DND-41 (cell line): ENCODE measurements around the gene CNNM1.

ENCODE experiments used
- ATAC-seq: fragments of 200-7000 bp; cut with Tn5 transposase; 3 replicates; pipeline ENCODE4 v1.9.1; 2021; ENCODE audit warnings: low read depth; ENCODE audit not compliant: insufficient read depth
- DNase-seq: peaks from one replicate; pipeline ENCODE4 v3.0.0-alpha.2; 2020
- H2AFZ ChIP-seq: 2 replicates; pipeline ENCODE4 v1.6.0; 2012; ENCODE audit warnings: low read depth, low read length
- H3K27ac ChIP-seq: 2 replicates; pipeline ENCODE4 v1.5.1; 2012; ENCODE audit warnings: low read length, inconsistent platforms
- H3K27me3 ChIP-seq: fragments of 200-600 bp; sonication (generic); 2 replicates; pipeline ENCODE4 v1.6.0; 2012; ENCODE audit warnings: low read length, mild to moderate bottlenecking, inconsistent platforms; ENCODE audit not compliant: insufficient read depth, poor library complexity
- H3K36me3 ChIP-seq: 2 replicates; pipeline ENCODE4 v1.5.1; 2012; ENCODE audit warnings: low read length, inconsistent platforms; ENCODE audit not compliant: insufficient read depth
- H3K4me1 ChIP-seq: 2 replicates; pipeline ENCODE4 v1.5.1; 2012; ENCODE audit warnings: mild to moderate bottlenecking, low read length; ENCODE audit not compliant: insufficient read depth
- H3K4me2 ChIP-seq: 2 replicates; pipeline ENCODE4 v1.6.0; 2012; ENCODE audit warnings: mild to moderate bottlenecking, moderate library complexity, low read length, inconsistent platforms; ENCODE audit not compliant: insufficient read depth
- H3K4me3 ChIP-seq, 2 experiments: fragments of 200-600 bp in 1 of 2; shearing (Covaris generic) in 1 of 2; 2 replicates each; pipeline ENCODE4 v1.5.1; 2012 to 2016; ENCODE audit warnings: inconsistent platforms in 2 of 2, low read length in 2 of 2, mild to moderate bottlenecking in 2 of 2, low read depth in 1 of 2, moderate library complexity in 1 of 2
- H3K79me2 ChIP-seq: 2 replicates; pipeline ENCODE4 v1.6.0; 2012; ENCODE audit warnings: low read length, inconsistent platforms; ENCODE audit not compliant: insufficient read depth
- H3K9ac ChIP-seq: 2 replicates; pipeline ENCODE4 v1.6.0; 2012; ENCODE audit warnings: low read depth, mild to moderate bottlenecking, inconsistent platforms, low read length, moderate library complexity
- H3K9me3 ChIP-seq: 2 replicates; pipeline ENCODE4 v1.5.1; 2012; ENCODE audit warnings: low read length, moderate library complexity, mild to moderate bottlenecking, inconsistent platforms; ENCODE audit not compliant: insufficient read depth, severe bottlenecking
- H4K20me1 ChIP-seq: 2 replicates; pipeline ENCODE4 v1.6.0; 2012; ENCODE audit warnings: low read length; ENCODE audit not compliant: insufficient read depth
- EZH2 ChIP-seq: IDR thresholded peaks from 3 replicates; pipeline ENCODE4 v1.6.1; 2012; ENCODE audit warnings: borderline replicate concordance, low read depth, mild to moderate bottlenecking, moderate library complexity, low read length, inconsistent platforms; ENCODE audit not compliant: severe bottlenecking
- TF ChIP-seq, protein P1 (sequence below): IDR thresholded peaks from 2 replicates; pipeline ENCODE4 v1.5.1; 2012; ENCODE audit warnings: borderline replicate concordance, low read length, moderate library complexity, mild to moderate bottlenecking; ENCODE audit not compliant: poor library complexity, severe bottlenecking; ENCODE audit errors: extremely low read depth

CNNM1 gene

GRCh38 chr10:99315853-99316252 lies 13.3 kb upstream of the CNNM1 start:
- no peak for DNase-seq
- no peak for ATAC-seq

GRCh38 chr10:99316374-99316773 lies 12.8 kb upstream of the CNNM1 start:
- no peak overlapping the region for H3K27ac ChIP-seq
- ATAC-seq: no peak

More at GRCh38 chr10:99315853-99316252, 13.3 kb upstream of the CNNM1 start:
- Histone ChIP-seq H3K4me3 (no peak overlapping the region), H3K27ac (no peak overlapping the region), H3K9ac (no peak overlapping the region), H3K9me3 (no peaks in the 10 kb centered on the region), H3K4me1 (no peaks in the 10 kb centered on the region), H4K20me1 (no peaks in the 10 kb centered on the region), H3K36me3 (no peaks in the 10 kb centered on the region), H3K4me2 (no peak overlapping the region), H2AFZ (no peak overlapping the region), H3K79me2 (no peaks in the 10 kb centered on the region), H3K27me3 (no peaks in the 10 kb centered on the region)
- no peak for TF ChIP-seq EZH2
- TF ChIP-seq, protein P1, sequence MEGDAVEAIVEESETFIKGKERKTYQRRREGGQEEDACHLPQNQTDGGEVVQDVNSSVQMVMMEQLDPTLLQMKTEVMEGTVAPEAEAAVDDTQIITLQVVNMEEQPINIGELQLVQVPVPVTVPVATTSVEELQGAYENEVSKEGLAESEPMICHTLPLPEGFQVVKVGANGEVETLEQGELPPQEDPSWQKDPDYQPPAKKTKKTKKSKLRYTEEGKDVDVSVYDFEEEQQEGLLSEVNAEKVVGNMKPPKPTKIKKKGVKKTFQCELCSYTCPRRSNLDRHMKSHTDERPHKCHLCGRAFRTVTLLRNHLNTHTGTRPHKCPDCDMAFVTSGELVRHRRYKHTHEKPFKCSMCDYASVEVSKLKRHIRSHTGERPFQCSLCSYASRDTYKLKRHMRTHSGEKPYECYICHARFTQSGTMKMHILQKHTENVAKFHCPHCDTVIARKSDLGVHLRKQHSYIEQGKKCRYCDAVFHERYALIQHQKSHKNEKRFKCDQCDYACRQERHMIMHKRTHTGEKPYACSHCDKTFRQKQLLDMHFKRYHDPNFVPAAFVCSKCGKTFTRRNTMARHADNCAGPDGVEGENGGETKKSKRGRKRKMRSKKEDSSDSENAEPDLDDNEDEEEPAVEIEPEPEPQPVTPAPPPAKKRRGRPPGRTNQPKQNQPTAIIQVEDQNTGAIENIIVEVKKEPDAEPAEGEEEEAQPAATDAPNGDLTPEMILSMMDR: no peak

GRCh38 chr10:99318048-99318447 lies 11.1 kb upstream of the CNNM1 start:
- DNase-seq: no peak
- H3K79me2 ChIP-seq: no peaks in the 10 kb centered on the region
- no peaks in the 10 kb centered on the region for H3K36me3 ChIP-seq
- H3K4me3 ChIP-seq: no peak overlapping the region
- ATAC-seq: no peak
- H3K4me1 ChIP-seq: no peaks in the 10 kb centered on the region
- no peaks in the 10 kb centered on the region for H3K9me3 ChIP-seq
- no peaks in the 10 kb centered on the region for H4K20me1 ChIP-seq
- H3K4me2 ChIP-seq: no peak overlapping the region
- no peak overlapping the region for H2AFZ ChIP-seq
- H3K9ac ChIP-seq: no peak overlapping the region
- peaks cover 4% of the 10 kb centered on the region for H3K27me3 ChIP-seq
- H3K27ac ChIP-seq: no peak overlapping the region
- no peak for TF ChIP-seq EZH2
- TF ChIP-seq, protein P1: no peak

More at GRCh38 chr10:99316374-99316773, 12.8 kb upstream of the CNNM1 start:
- H3K4me2 ChIP-seq: no peak overlapping the region
- TF ChIP-seq, protein P1: no peak
- no peak for TF ChIP-seq EZH2
- H3K4me1 ChIP-seq: no peaks in the 10 kb centered on the region
- no peak overlapping the region for H3K4me3 ChIP-seq
- no peaks in the 10 kb centered on the region for H3K9me3 ChIP-seq
- no peaks in the 10 kb centered on the region for H3K36me3 ChIP-seq
- no peaks in the 10 kb centered on the region for H3K79me2 ChIP-seq
- no peak overlapping the region for H3K9ac ChIP-seq
- no peak overlapping the region for H2AFZ ChIP-seq
- no peaks in the 10 kb centered on the region for H4K20me1 ChIP-seq
- DNase-seq: no peak
- H3K27me3 ChIP-seq: no peaks in the 10 kb centered on the region

DNA sequence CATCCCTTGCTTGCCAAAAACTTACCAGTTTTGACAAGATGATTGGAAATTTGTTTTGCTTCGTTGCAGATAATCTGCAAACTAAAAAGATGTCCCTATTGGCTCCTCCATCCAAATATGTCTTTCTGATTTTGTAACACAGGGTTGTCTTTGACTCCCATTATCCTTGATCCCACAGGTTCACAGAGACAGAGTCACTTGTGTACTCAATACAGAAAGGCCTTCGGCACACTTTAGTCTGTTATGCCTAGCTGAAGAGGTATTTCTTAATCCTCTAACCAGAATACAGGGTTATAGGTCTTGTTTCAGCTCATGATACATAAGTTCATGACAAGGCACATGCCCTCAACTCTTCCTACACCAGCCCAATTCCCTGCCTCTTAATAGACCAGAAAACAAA lies 10.7 kb upstream of the CNNM1 start:
- ATAC-seq (no peak), DNase-seq (no peak)
- Histone ChIP-seq H3K9ac (no peak overlapping the region), H2AFZ (no peak overlapping the region), H3K36me3 (no peaks in the 10 kb centered on the region), H3K4me1 (no peaks in the 10 kb centered on the region), H3K27ac (no peak overlapping the region), H3K4me2 (no peak overlapping the region), H3K4me3 (no peak overlapping the region), H3K79me2 (no peaks in the 10 kb centered on the region), H3K27me3 (peaks cover 4% of the 10 kb centered on the region), H3K9me3 (no peaks in the 10 kb centered on the region), H4K20me1 (no peaks in the 10 kb centered on the region)
- TF ChIP-seq, protein P1: no peak
- TF ChIP-seq EZH2: no peak
